Endothelial cell of umbilical vein (primary cell): ENCODE data around the gene PIP5K1A. TPM values are rescaled to one million over a fixed set of nuclear protein-coding genes. Genes with fewer than 3 reads are reported as not detected.

Experiments used
- BruUV-seq: library from RNA; stranded (reverse); fragments of 400-500 nt; replicated peaks from 2 replicates; lab custom pipeline; 2021; lab: Mats Ljungman, UMichigan
- CTCF ChIA-PET: fragments of 300-600, 350-600 bp; sonication (Branson Sonifier 250); formaldehyde crosslinking; loops from one replicate; lab custom pipeline; 2021; ENCODE audit warnings: antibody characterized with exemption, inconsistent platforms; lab: Charles Lee
- POLR2A ChIA-PET: fragments of 300-600, 350-600 bp; sonication (Branson Sonifier 250); formaldehyde crosslinking; loops from one replicate; lab custom pipeline; 2021; ENCODE audit warnings: antibody characterized with exemption, inconsistent platforms; lab: Charles Lee
- DNase-seq: peaks from one replicate; pipeline ENCODE4 v3.0.0-alpha.2; 2011; ENCODE audit warnings: low read depth, low spot score
- FAIRE-seq: peaks from 2 replicates; lab custom pipeline; 2011; peaks lifted over from hg19 to GRCh38; lab: Jason Lieb, UNC
- H2AFZ ChIP-seq: 2 replicates; pipeline ENCODE4 v1.6.0; 2012; ENCODE audit warnings: low read depth, low read length, control low read depth, inconsistent platforms
- H3K27ac ChIP-seq: 2 replicates; pipeline ENCODE4 v1.5.1; 2011; ENCODE audit warnings: low read depth, mild to moderate bottlenecking, control low read depth, low read length, moderate library complexity; ENCODE audit not compliant: insufficient read depth
- H3K27me3 ChIP-seq, 2 experiments: 2 replicates each; pipeline versions ENCODE4 v1.6.0 to v1.6.1; 2011; ENCODE audit warnings: low read length in 2 of 2, mixed read lengths in 1 of 2; ENCODE audit not compliant: control insufficient read depth in 2 of 2, insufficient read depth in 2 of 2
- H3K36me3 ChIP-seq, 2 experiments: 2 replicates in 1 of 2; 3 replicates in 1 of 2; pipeline ENCODE4 v1.5.1; 2011; ENCODE audit warnings: low read length in 2 of 2, mild to moderate bottlenecking in 1 of 2, moderate library complexity in 1 of 2; ENCODE audit not compliant: control insufficient read depth in 2 of 2, insufficient read depth in 2 of 2; ENCODE audit errors: extremely low read depth in 1 of 2
- H3K4me1 ChIP-seq: 3 replicates; pipeline ENCODE4 v1.5.1; 2011; ENCODE audit warnings: mild to moderate bottlenecking, low read length; ENCODE audit not compliant: control insufficient read depth, insufficient read depth; ENCODE audit errors: extremely low read depth
- H3K4me2 ChIP-seq: 2 replicates; pipeline ENCODE4 v1.6.1; 2011; ENCODE audit warnings: low read length, control low read depth, mixed read lengths; ENCODE audit not compliant: insufficient read depth
- H3K4me3 ChIP-seq, 3 experiments: fragments of 200-600 bp in 1 of 3; sonication (generic), shearing (Covaris generic) in 1 of 3; replicated peaks in 1 of 3; 2 replicates each; pipeline ENCODE4 v1.5.1; 2011 to 2016; ENCODE audit warnings: control low read depth in 3 of 3, low read length in 3 of 3, mild to moderate bottlenecking in 2 of 3, inconsistent platforms in 1 of 3, low read depth in 1 of 3, moderate library complexity in 1 of 3; ENCODE audit not compliant: insufficient read depth in 1 of 3
- H3K79me2 ChIP-seq: 2 replicates; pipeline ENCODE4 v1.6.0; 2012; ENCODE audit warnings: low read length, inconsistent platforms; ENCODE audit not compliant: control insufficient read depth, insufficient read depth
- H3K9ac ChIP-seq: replicated peaks from 2 replicates; pipeline ENCODE3; 2011; ENCODE audit warnings: low read length, control low read depth; ENCODE audit not compliant: insufficient read depth; ENCODE audit errors: extremely low read depth
- H3K9me1 ChIP-seq: replicated peaks from 3 replicates; pipeline ENCODE4 v1.6.0; 2011; ENCODE audit warnings: mild to moderate bottlenecking, low read length; ENCODE audit not compliant: control insufficient read depth, insufficient read depth; ENCODE audit errors: extremely low read depth
- H3K9me3 ChIP-seq: replicated peaks from 2 replicates; pipeline ENCODE4 v1.5.1; 2012; ENCODE audit warnings: low read length, inconsistent platforms; ENCODE audit not compliant: control insufficient read depth, insufficient read depth
- H4K20me1 ChIP-seq: replicated peaks from 2 replicates; pipeline ENCODE3; 2011; ENCODE audit warnings: mild to moderate bottlenecking, low read length; ENCODE audit not compliant: control insufficient read depth, insufficient read depth; ENCODE audit errors: extremely low read depth
- EZH2 ChIP-seq: IDR thresholded peaks from 2 replicates; pipeline ENCODE4 v1.6.1; 2012; ENCODE audit warnings: borderline replicate concordance, low read depth, mild to moderate bottlenecking, moderate library complexity, low read length, inconsistent platforms; ENCODE audit not compliant: severe bottlenecking
- FOS ChIP-seq: IDR thresholded peaks from 2 replicates; pipeline ENCODE4 v1.6.1; 2011; ENCODE audit warnings: mild to moderate bottlenecking, low read length, moderate library complexity, borderline replicate concordance; ENCODE audit not compliant: insufficient read depth
- GATA2 ChIP-seq: IDR thresholded peaks from 2 replicates; pipeline ENCODE4 v1.7.0; 2011; ENCODE audit warnings: low read depth, mild to moderate bottlenecking, moderate library complexity, mixed read lengths, low read length; ENCODE audit not compliant: insufficient read length, insufficient read depth
- JUN ChIP-seq: IDR thresholded peaks from 2 replicates; pipeline ENCODE4 v1.6.1; 2011; ENCODE audit warnings: borderline replicate concordance, low read depth; ENCODE audit not compliant: insufficient read length, insufficient read depth
- MYC ChIP-seq: IDR thresholded peaks from one replicate; pipeline ENCODE4 v1.6.1; 2011; ENCODE audit warnings: mild to moderate bottlenecking, low read depth, low read length
- POLR2A ChIP-seq: IDR thresholded peaks from 2 replicates; pipeline ENCODE4 v1.6.1; 2012; ENCODE audit warnings: low read depth, mild to moderate bottlenecking, control low read depth, low read length
- POLR2AphosphoS5 ChIP-seq: IDR thresholded peaks from 2 replicates; pipeline ENCODE4 v1.6.1; 2012; ENCODE audit warnings: low read depth, mild to moderate bottlenecking, control low read depth, low read length, moderate library complexity; ENCODE audit not compliant: insufficient read depth
- dilution Hi-C: fragments of 300-500 bp; cut with MboI; formaldehyde crosslinking; loops from one replicate; pipeline ENCODE4 v1.15.0; 2019; ENCODE audit warnings: low sequenced_read_pairs; ENCODE audit not compliant: extremely low pct_ligation_motif_present
- intact Hi-C: fragments of 100-400 bp; cut with micrococcal nuclease; formaldehyde crosslinking; loops from one replicate; pipeline ENCODE4 v1.10.0; 2022
- polyA plus RNA-seq, 4 experiments: library from polyadenylated mRNA; depleted of rRNA in 3 of 4; stranded (reverse) in 3 of 4; unstranded in 1 of 4; fragments of >200 nt; gene quantifications; 2 replicates each; pipeline versions ENCODE4 v1.2.1 to v1.2.3, GENCODE V29; 2011 to 2012; ENCODE audit warnings: missing spikeins in 1 of 4
- total RNA-seq: library from RNA; stranded (reverse); gene quantifications from 2 replicates; pipeline ENCODE4 v1.2.3, GENCODE V29; 2021
- TF ChIP-seq, protein P1 (sequence below), 2 donors: IDR thresholded peaks; 1 replicate in 1 of 2; 2 replicates in 1 of 2; pipeline ENCODE4 v1.5.1; 2011; ENCODE audit warnings: low read length in 2 of 2, mild to moderate bottlenecking in 2 of 2, moderate library complexity in 2 of 2, control low read depth in 1 of 2, inconsistent platforms in 1 of 2, low read depth in 1 of 2; ENCODE audit not compliant: insufficient read depth in 1 of 2; ENCODE audit errors: extremely low read depth in 1 of 2
- TF ChIP-seq, protein P2 (sequence below): IDR thresholded peaks from 2 replicates; pipeline ENCODE4 v1.6.1; 2011; ENCODE audit not compliant: insufficient read depth, insufficient read length

PIP5K1A gene
- total and polyA plus RNA-seq, 2 donors (not counting 3 experiments of a cell fraction or from before 2014, with no cell fraction given), result 72.1 to 79.3 TPM

DNA sequence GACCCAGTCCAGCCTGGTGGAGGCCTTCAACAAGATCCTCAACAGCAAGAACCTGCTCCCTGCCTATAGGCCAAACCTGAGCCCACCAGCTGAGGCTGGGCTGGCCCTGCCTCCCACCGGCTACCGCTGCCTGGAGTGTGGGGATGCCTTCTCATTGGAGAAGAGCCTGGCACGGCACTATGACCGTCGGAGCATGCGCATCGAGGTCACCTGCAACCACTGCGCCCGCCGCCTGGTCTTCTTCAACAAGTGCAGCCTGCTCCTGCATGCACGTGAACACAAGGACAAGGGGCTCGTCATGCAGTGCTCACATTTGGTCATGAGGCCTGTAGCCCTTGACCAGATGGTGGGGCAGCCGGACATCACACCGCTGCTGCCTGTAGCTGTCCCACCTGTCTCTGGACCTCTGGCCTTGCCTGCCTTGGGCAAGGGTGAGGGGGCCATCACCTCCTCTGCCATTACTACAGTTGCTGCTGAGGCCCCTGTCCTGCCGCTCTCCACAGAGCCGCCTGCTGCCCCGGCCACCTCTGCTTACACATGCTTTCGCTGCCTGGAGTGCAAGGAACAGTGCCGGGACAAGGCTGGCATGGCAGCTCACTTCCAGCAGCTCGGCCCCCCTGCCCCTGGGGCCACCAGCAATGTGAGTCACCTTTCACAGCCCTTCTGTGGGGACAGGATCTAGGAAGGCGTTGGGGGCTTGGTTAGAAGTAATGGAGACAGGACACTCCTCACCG is 89.6 kb downstream of the PIP5K1A start:
- Histone ChIP-seq H3K79me2 (peaks cover 8% of the 10 kb centered on the region), H4K20me1 (no peaks in the 10 kb centered on the region), H3K9ac (no peak overlapping the region), H3K4me2 (no peak overlapping the region), H3K9me3 (no peaks in the 10 kb centered on the region), H3K4me1 (peaks cover 6% of the 10 kb centered on the region), H3K27ac (no peak overlapping the region), H3K36me3 (peaks cover 2 to 62% of the 10 kb centered on the region in 2 experiments), H2AFZ (no peak overlapping the region), H3K9me1 (no peaks in the 10 kb centered on the region), H3K4me3 (no peak overlapping the region), H3K27me3 (no peaks in the 10 kb centered on the region)
- no peak for TF ChIP-seq GATA2
- TF ChIP-seq POLR2A, result peak; percentile 32
- BruUV-seq, result no TSS peak
- intact Hi-C loops (no loop called here), dilution Hi-C loops (no loop called here)
- ChIA-PET CTCF (interaction anchor here (1.1 kb wide), 1 partner anchor 13 kb away, joined by 5 read pairs; no protein-coding TSS in a partner anchor), POLR2A (no interaction called here)
- FAIRE-seq, result no peak
- DNase-seq, result no peak

DNA sequence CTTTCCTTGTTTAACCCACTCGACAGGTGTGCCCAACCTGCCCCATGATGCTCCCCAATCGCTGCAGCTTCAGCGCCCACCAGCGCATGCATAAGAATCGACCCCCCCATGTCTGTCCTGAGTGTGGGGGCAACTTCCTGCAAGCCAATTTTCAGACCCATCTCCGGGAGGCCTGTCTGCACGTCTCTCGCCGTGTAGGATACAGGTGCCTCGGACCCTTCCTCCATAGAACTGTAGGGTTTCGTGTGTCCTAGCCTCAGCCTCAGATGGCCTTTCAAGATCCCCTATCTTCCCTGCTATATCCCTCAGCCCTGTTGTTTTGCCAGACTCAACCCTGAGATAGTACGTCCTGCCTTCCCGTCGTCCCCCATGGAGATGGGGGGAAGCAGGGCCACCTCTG is 90.2 kb downstream of the PIP5K1A start:
- Histone ChIP-seq H3K9ac (no peak overlapping the region), H2AFZ (no peak overlapping the region), H3K4me1 (peaks cover 2% of the 10 kb centered on the region), H3K4me3 (no peak overlapping the region), H3K27ac (no peak overlapping the region), H4K20me1 (no peaks in the 10 kb centered on the region), H3K27me3 (no peaks in the 10 kb centered on the region), H3K79me2 (peaks cover 5% of the 10 kb centered on the region), H3K9me3 (no peaks in the 10 kb centered on the region), H3K4me2 (no peak overlapping the region), H3K36me3 (peaks cover 3 to 67% of the 10 kb centered on the region in 2 experiments), H3K9me1 (no peaks in the 10 kb centered on the region)
- CTCF ChIA-PET, result no interaction called here
- FAIRE-seq (no peak), DNase-seq (no peak)
- POLR2A ChIA-PET, result no interaction called here
- intact Hi-C loops (no loop called here), dilution Hi-C loops (no loop called here)
- TF ChIP-seq, protein P1, sequence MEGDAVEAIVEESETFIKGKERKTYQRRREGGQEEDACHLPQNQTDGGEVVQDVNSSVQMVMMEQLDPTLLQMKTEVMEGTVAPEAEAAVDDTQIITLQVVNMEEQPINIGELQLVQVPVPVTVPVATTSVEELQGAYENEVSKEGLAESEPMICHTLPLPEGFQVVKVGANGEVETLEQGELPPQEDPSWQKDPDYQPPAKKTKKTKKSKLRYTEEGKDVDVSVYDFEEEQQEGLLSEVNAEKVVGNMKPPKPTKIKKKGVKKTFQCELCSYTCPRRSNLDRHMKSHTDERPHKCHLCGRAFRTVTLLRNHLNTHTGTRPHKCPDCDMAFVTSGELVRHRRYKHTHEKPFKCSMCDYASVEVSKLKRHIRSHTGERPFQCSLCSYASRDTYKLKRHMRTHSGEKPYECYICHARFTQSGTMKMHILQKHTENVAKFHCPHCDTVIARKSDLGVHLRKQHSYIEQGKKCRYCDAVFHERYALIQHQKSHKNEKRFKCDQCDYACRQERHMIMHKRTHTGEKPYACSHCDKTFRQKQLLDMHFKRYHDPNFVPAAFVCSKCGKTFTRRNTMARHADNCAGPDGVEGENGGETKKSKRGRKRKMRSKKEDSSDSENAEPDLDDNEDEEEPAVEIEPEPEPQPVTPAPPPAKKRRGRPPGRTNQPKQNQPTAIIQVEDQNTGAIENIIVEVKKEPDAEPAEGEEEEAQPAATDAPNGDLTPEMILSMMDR (IDR thresholded peaks at IDR 0.05; ENCODE audit: extremely low read depth in 1 of 2, insufficient read depth in 1 of 2, low read depth in 1 of 2, low read length in 2 of 2), result no peak
- TF ChIP-seq FOS (no peak), EZH2 (no peak), JUN (no peak), MYC (no peak), POLR2AphosphoS5 (no peak), GATA2 (no peak), POLR2A (no peak)
- TF ChIP-seq, protein P2, sequence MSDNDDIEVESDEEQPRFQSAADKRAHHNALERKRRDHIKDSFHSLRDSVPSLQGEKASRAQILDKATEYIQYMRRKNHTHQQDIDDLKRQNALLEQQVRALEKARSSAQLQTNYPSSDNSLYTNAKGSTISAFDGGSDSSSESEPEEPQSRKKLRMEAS, result no peak
- BruUV-seq, result no TSS peak
